H1 (cell line): ENCODE data around the gene KLK7.

Experiments used
- EZH2 ChIP-seq: fragments of 200-600 bp; sonication (generic); IDR thresholded peaks from 2 replicates; pipeline ENCODE4 v1.7.1; 2012; ENCODE audit warnings: low read depth, mild to moderate bottlenecking, moderate library complexity, low read length, inconsistent platforms; ENCODE audit not compliant: severe bottlenecking
- POLR2A ChIP-seq, 2 experiments: IDR thresholded peaks; 1 replicate in 1 of 2; 2 replicates in 1 of 2; pipeline ENCODE4 v1.6.1; 2011; ENCODE audit warnings: low read depth in 2 of 2, low read length in 2 of 2, mild to moderate bottlenecking in 2 of 2; ENCODE audit errors: control extremely low read depth in 1 of 2
- POLR2AphosphoS5 ChIP-seq: IDR thresholded peaks from 2 replicates; pipeline ENCODE4 v1.6.1; 2011; ENCODE audit warnings: low read depth, low read length
- SP1 ChIP-seq: IDR thresholded peaks from 2 replicates; pipeline ENCODE4 v1.6.1; 2011; ENCODE audit warnings: low read depth, low read length
- TEAD4 ChIP-seq: IDR thresholded peaks from 2 replicates; pipeline ENCODE4 v1.6.1; 2012; ENCODE audit warnings: low read depth, low read length, inconsistent platforms, mixed read lengths
- YY1 ChIP-seq: IDR thresholded peaks from 2 replicates; pipeline ENCODE4 v1.6.1; 2011; ENCODE audit warnings: low read depth, mild to moderate bottlenecking, low read length

GRCh38 chr19:50962245-50962644, 21.5 kb downstream of the KLK7 start:
- TF ChIP-seq EZH2 (no peak), SP1 (0 out of 2 replicates have a peak, but pooled peaks have one; percentile 41), POLR2A (IDR thresholded peaks at IDR 0.05; ENCODE audit: control extremely low read depth in 1 of 2, low read depth in 2 of 2, low read length in 2 of 2) (no peak), POLR2AphosphoS5 (no peak), YY1 (no peak), TEAD4 (no peak)
